Suprapubic skin (tissue), 4 donors: Measurements from ENCODE around the gene PCDHGA2. TPM values are rescaled to one million over a fixed set of nuclear protein-coding genes. Genes with fewer than 3 reads are reported as not detected.

Source experiments
- DNase-seq, 2 donors: peaks; one replicate each; pipeline ENCODE4 v3.0.0-alpha.2; 2019; ENCODE audit warnings: low spot score in 2 of 2
- H3K27ac ChIP-seq: fragments of 200-600 bp; sonication (generic); one replicate; pipeline ENCODE4 v1.5.1; 2019
- H3K27me3 ChIP-seq: fragments of 200-600 bp; sonication (generic); one replicate; pipeline ENCODE4 v1.5.1; 2019
- H3K36me3 ChIP-seq: fragments of 200-600 bp; sonication (generic); one replicate; pipeline ENCODE4 v1.5.1; 2019
- H3K4me1 ChIP-seq: fragments of 200-600 bp; sonication (generic); one replicate; pipeline ENCODE4 v1.5.1; 2019
- H3K4me3 ChIP-seq: fragments of 200-600 bp; sonication (generic); one replicate; pipeline ENCODE4 v1.5.1; 2019; ENCODE audit warnings: mild to moderate bottlenecking
- H3K9me3 ChIP-seq: fragments of 200-600 bp; sonication (generic); one replicate; pipeline ENCODE4 v1.5.1; 2019
- CTCF ChIP-seq, 2 donors: fragments of 200-600 bp in 1 of 2; fragments of 450-650 bp in 1 of 2; sonication (generic) in 1 of 2; IDR thresholded peaks; one replicate each; pipeline ENCODE4 v1.5.1; 2016 to 2019; ENCODE audit warnings: antibody characterized with exemption in 2 of 2, mild to moderate bottlenecking in 1 of 2, moderate library complexity in 1 of 2
- EP300 ChIP-seq: sonication (generic); formaldehyde crosslinking; IDR thresholded peaks from one replicate; pipeline ENCODE4 v1.6.1; 2017; ENCODE audit warnings: antibody characterized with exemption
- POLR2A ChIP-seq, 2 donors: fragments of 450-650 bp; IDR thresholded peaks; one replicate each; pipeline ENCODE4 v1.6.1; 2017; ENCODE audit warnings: antibody characterized with exemption in 2 of 2, mild to moderate bottlenecking in 2 of 2, moderate library complexity in 2 of 2
- POLR2AphosphoS5 ChIP-seq, 3 donors: sonication (generic); formaldehyde crosslinking; IDR thresholded peaks; one replicate each; pipeline ENCODE4 v1.6.1; 2017; ENCODE audit warnings: antibody characterized with exemption in 3 of 3
- WGBS: methylation state at CpG from one replicate; pipeline ENCODE4 v1.1.5; 2018; 5-methylcytosine and 5-hydroxymethylcytosine counted together
- total RNA-seq, 4 donors: library from RNA; depleted of rRNA; stranded (reverse); fragments of >200 nt; gene quantifications; one replicate each; pipeline ENCODE4 v1.1.0, GENCODE V29; 2016

The PCDHGA2 gene
- total RNA-seq, 4 donors from 2014 or later = 2.0 to 3.4 (median 2.9) TPM

- TF ChIP-seq CTCF (IDR thresholded peaks at IDR 0.05) = no peak
- no peak for TF ChIP-seq EP300
- no peak for TF ChIP-seq POLR2A (IDR thresholded peaks at IDR 0.05)
- no peak for TF ChIP-seq POLR2AphosphoS5 (IDR thresholded peaks at IDR 0.05)
- no peak within 1 kb of the TSS for H3K27ac ChIP-seq
- peaks cover 55% of the 10 kb centered on the region for H3K9me3 ChIP-seq
- no peak for DNase-seq
- WGBS = 14% methylated on average over 22 of the region's 29 CpGs
- no peaks in the 10 kb centered on the region for H3K4me1 ChIP-seq
- H3K36me3 ChIP-seq = no peaks in the 10 kb centered on the region
- H3K4me3 ChIP-seq = peak within 1 kb of the TSS; percentile 29
- H3K27me3 ChIP-seq = no peaks in the 10 kb centered on the region
Measured at GRCh38 chr5:141354900-141355469, 16.4 kb downstream of the PCDHGA2 start, which contains the start of gene PCDHGA4. Gene PCDHGA4 (plus strand): TSS chr5:141355021. CDS start chr5:141355108, 87 bp downstream.

GRCh38 chr5:141355641-141356040, 17.1 kb downstream of the PCDHGA2 start:
- Histone ChIP-seq H3K4me1 (no peaks in the 10 kb centered on the region), H3K4me3 (peak overlapping the region; percentile 29), H3K36me3 (no peaks in the 10 kb centered on the region), H3K27ac (no peak overlapping the region), H3K27me3 (no peaks in the 10 kb centered on the region), H3K9me3 (peaks cover 56% of the 10 kb centered on the region)
- no peak for TF ChIP-seq CTCF (IDR thresholded peaks at IDR 0.05)
- no peak for TF ChIP-seq POLR2A (IDR thresholded peaks at IDR 0.05)
- TF ChIP-seq EP300 = no peak
- no peak for TF ChIP-seq POLR2AphosphoS5 (IDR thresholded peaks at IDR 0.05)
- no peak for DNase-seq
- 64% methylated on average over 16 of the region's 24 CpGs for WGBS

- no peak overlapping the region for H3K4me3 ChIP-seq
- TF ChIP-seq EP300 = no peak
- TF ChIP-seq POLR2AphosphoS5 (IDR thresholded peaks at IDR 0.05) = no peak
- no peak for TF ChIP-seq CTCF (IDR thresholded peaks at IDR 0.05)
- TF ChIP-seq POLR2A (IDR thresholded peaks at IDR 0.05) = no peak
- WGBS = 79% methylated on average over 5 of the region's 5 CpGs
- no peaks in the 10 kb centered on the region for H3K36me3 ChIP-seq
- peaks cover 57% of the 10 kb centered on the region for H3K9me3 ChIP-seq
- H3K4me1 ChIP-seq = no peaks in the 10 kb centered on the region
- H3K27me3 ChIP-seq = no peaks in the 10 kb centered on the region
- H3K27ac ChIP-seq = no peak overlapping the region
- no peak for DNase-seq
Measured at GRCh38 chr5:141356133-141356532, 17.6 kb downstream of the PCDHGA2 start.

GRCh38 chr5:141356950-141357349, 18.4 kb downstream of the PCDHGA2 start:
- 63% methylated on average over 4 of the region's 19 CpGs for WGBS
- H3K4me1 ChIP-seq = no peaks in the 10 kb centered on the region
- peaks cover 3% of the 10 kb centered on the region for H3K27me3 ChIP-seq
- no peak overlapping the region for H3K4me3 ChIP-seq
- H3K36me3 ChIP-seq = no peaks in the 10 kb centered on the region
- H3K9me3 ChIP-seq = peaks cover 55% of the 10 kb centered on the region
- H3K27ac ChIP-seq = no peak overlapping the region
- DNase-seq = no peak
- no peak for TF ChIP-seq POLR2AphosphoS5 (IDR thresholded peaks at IDR 0.05)
- TF ChIP-seq EP300 = no peak
- TF ChIP-seq CTCF (IDR thresholded peaks at IDR 0.05) = no peak

GRCh38 chr5:141359790-141360426, 21.3 kb downstream of the PCDHGA2 start, which contains the start of gene PCDHGB2:
Gene PCDHGB2 (plus strand): TSS chr5:141359994. CDS start chr5:141360136, 142 bp downstream.
- 23% methylated on average over 23 of the region's 24 CpGs for WGBS
- DNase-seq = no peak
- TF ChIP-seq POLR2A (IDR thresholded peaks at IDR 0.05) (no peak), POLR2AphosphoS5 (IDR thresholded peaks at IDR 0.05) (no peak), CTCF (IDR thresholded peaks at IDR 0.05) (no peak), EP300 (no peak)
- H3K9me3 ChIP-seq = peaks cover 64% of the 10 kb centered on the region
- H3K27ac ChIP-seq = no peak within 1 kb of the TSS
- H3K4me3 ChIP-seq = peak within 1 kb of the TSS; percentile 24
- peaks cover 19% of the 10 kb centered on the region for H3K27me3 ChIP-seq
- no peaks in the 10 kb centered on the region for H3K36me3 ChIP-seq
- H3K4me1 ChIP-seq = peaks cover 3% of the 10 kb centered on the region
